Right atrium auricular region (tissue), 2 donors: ENCODE measurements around the gene AIG1. TPM values are rescaled to one million over a fixed set of nuclear protein-coding genes. Genes with fewer than 3 reads are reported as not detected.

Experiments used
- DNase-seq: peaks from one replicate; pipeline ENCODE4 v3.0.0-alpha.2; 2019; ENCODE audit warnings: low spot score
- H3K27ac ChIP-seq, 2 donors: fragments of 200-600 bp; sonication (generic); 1 replicate in 1 of 2; 2 replicates in 1 of 2; pipeline ENCODE4 v1.5.1; 2016 to 2019
- H3K27me3 ChIP-seq, 2 donors: fragments of 200-600 bp; sonication (generic); one replicate each; pipeline versions ENCODE4 v1.5.1 to v1.6.0; 2017 to 2019
- H3K36me3 ChIP-seq: fragments of 200-600 bp; sonication (generic); one replicate; pipeline ENCODE4 v1.5.1; 2016
- H3K4me1 ChIP-seq, 2 donors: fragments of 200-600 bp; sonication (generic); one replicate each; pipeline versions ENCODE4 v1.5.1 to v1.6.0; 2017 to 2019
- H3K4me3 ChIP-seq, 2 donors: fragments of 200-600 bp; sonication (generic); 1 replicate in 1 of 2; 2 replicates in 1 of 2; pipeline ENCODE4 v1.5.1; 2017 to 2019; ENCODE audit warnings: mild to moderate bottlenecking in 1 of 2, moderate library complexity in 1 of 2
- H3K9me3 ChIP-seq, 2 donors: fragments of 200-600 bp; sonication (generic); one replicate each; pipeline ENCODE4 v1.5.1; 2019
- total RNA-seq, 2 donors: library from RNA; depleted of rRNA; stranded (reverse); fragments of >200 nt; gene quantifications; one replicate each; pipeline ENCODE4 v1.1.0, GENCODE V29; 2016
- TF ChIP-seq, protein P1 (sequence below), 2 donors: fragments of 200-600 bp; sonication (generic); IDR thresholded peaks; one replicate each; pipeline ENCODE4 v1.5.1; 2019; ENCODE audit warnings: antibody characterized with exemption in 2 of 2

The AIG1 gene
- total RNA-seq, 2 donors from 2014 or later = 28.6 to 62.6 TPM

GRCh38 chr6:143193571-143194094 is 132.9 kb downstream of the AIG1 start:
- no peak for DNase-seq
- H3K36me3 ChIP-seq = no peaks in the 10 kb centered on the region
- TF ChIP-seq, protein P1, sequence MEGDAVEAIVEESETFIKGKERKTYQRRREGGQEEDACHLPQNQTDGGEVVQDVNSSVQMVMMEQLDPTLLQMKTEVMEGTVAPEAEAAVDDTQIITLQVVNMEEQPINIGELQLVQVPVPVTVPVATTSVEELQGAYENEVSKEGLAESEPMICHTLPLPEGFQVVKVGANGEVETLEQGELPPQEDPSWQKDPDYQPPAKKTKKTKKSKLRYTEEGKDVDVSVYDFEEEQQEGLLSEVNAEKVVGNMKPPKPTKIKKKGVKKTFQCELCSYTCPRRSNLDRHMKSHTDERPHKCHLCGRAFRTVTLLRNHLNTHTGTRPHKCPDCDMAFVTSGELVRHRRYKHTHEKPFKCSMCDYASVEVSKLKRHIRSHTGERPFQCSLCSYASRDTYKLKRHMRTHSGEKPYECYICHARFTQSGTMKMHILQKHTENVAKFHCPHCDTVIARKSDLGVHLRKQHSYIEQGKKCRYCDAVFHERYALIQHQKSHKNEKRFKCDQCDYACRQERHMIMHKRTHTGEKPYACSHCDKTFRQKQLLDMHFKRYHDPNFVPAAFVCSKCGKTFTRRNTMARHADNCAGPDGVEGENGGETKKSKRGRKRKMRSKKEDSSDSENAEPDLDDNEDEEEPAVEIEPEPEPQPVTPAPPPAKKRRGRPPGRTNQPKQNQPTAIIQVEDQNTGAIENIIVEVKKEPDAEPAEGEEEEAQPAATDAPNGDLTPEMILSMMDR (IDR thresholded peaks at IDR 0.05) = no peak
- H3K4me3 ChIP-seq = no peak overlapping the region
- peaks cover 0 to 9% of the 10 kb centered on the region in 2 donors for H3K4me1 ChIP-seq
- H3K9me3 ChIP-seq = no peaks in the 10 kb centered on the region
- H3K27ac ChIP-seq = no peak overlapping the region
- H3K27me3 ChIP-seq = no peaks in the 10 kb centered on the region

DNA sequence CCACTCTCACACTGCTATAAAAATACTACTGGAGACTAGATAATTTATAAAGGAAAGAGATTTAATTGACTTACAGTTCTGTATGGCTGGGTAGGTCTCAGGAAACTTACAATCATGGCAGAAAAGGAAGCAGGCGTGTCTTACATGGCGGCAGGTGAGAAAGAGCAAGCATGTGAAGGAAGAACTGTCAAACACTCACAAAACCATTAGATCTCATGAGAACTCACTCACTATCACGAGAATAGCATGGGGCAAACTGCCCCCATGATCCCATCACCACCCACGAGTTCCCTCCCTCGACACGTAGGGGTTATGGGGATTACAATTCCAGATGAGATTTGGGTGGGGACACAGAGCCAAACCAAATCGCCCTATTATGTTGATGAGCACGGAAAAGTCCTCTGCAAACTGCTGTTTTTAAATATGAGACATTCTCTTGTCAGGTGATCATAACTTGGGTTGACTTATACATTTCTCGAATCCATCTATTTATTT is 133.5 kb downstream of the AIG1 start:
- DNase-seq = no peak
- Histone ChIP-seq H3K4me3 (no peak overlapping the region), H3K4me1 (peaks cover 0 to 9% of the 10 kb centered on the region in 2 donors), H3K36me3 (no peaks in the 10 kb centered on the region), H3K27ac (no peak overlapping the region), H3K9me3 (no peaks in the 10 kb centered on the region), H3K27me3 (no peaks in the 10 kb centered on the region)
- TF ChIP-seq, protein P1 (IDR thresholded peaks at IDR 0.05) = no peak

DNA sequence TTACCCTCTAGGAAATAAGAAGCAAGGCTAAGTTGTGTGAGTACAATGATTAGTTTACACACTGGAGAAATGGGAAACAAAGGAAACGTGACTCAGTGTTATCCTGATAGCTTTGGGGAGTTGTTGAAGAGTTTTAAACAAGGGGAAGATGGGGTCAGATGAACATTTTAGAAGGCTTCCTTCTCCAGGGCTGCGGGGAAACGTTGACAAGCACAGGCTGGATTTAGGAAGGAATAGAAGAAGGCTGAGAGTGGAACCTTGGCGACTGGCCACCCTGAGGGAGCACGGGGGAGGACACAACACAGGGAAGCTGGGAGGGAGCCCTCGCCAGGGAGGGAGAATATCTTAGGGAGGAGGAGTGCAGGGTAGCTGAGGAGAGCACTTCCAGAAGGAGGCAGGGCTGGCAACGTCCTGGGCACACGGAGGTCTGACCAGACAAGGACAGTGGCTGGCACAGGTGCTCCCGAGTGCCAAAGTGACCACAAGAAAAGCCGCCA is 134.7 kb downstream of the AIG1 start:
- Histone ChIP-seq H3K36me3 (no peaks in the 10 kb centered on the region), H3K9me3 (no peaks in the 10 kb centered on the region), H3K4me3 (no peak overlapping the region), H3K4me1 (peaks cover 0 to 9% of the 10 kb centered on the region in 2 donors), H3K27me3 (no peaks in the 10 kb centered on the region), H3K27ac (no peak overlapping the region)
- TF ChIP-seq, protein P1 (IDR thresholded peaks at IDR 0.05) = no peak
- no peak for DNase-seq

DNA sequence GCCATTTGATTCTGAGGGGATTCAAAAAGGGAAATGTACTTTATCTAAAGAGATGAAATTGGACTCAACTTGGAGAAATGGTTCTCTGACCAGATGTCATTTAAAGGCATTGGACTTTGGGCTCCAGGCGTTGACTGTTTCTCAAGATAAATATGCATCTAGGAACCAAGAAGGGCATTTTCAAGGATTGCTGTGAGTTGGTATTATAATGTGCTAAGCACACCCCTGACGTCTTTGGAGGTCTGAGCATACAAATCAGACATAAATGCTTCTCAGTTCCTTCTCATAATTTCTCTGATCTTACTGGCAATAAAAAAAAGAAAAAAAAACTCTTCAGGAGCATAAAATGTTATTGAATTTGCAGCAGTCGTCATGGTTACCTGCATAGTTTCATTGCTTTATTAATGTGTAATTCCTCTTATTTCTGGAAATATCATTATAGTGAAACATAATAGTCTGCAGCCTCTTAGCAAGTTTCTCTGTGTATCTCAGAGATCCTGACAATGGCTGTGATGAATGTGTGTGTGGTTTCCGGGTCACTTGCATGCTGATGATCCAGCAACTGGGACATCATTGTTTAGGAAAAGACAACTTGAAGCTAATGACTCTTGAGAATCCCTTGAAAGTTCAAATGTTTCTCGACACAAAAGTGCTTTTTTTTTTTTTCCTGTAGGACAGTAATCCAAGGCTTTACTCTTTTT is 136.0 kb downstream of the AIG1 start:
- H3K9me3 ChIP-seq = no peaks in the 10 kb centered on the region
- H3K4me1 ChIP-seq = peaks cover 0 to 9% of the 10 kb centered on the region in 2 donors
- TF ChIP-seq, protein P1 (IDR thresholded peaks at IDR 0.05) = no peak
- no peak for DNase-seq
- no peaks in the 10 kb centered on the region for H3K36me3 ChIP-seq
- H3K4me3 ChIP-seq = no peak overlapping the region
- H3K27me3 ChIP-seq = no peaks in the 10 kb centered on the region
- no peak overlapping the region for H3K27ac ChIP-seq

- Histone ChIP-seq H3K27ac (no peak overlapping the region), H3K4me1 (peaks cover 0 to 13% of the 10 kb centered on the region in 2 donors), H3K4me3 (no peak overlapping the region), H3K9me3 (no peaks in the 10 kb centered on the region), H3K27me3 (no peaks in the 10 kb centered on the region), H3K36me3 (no peaks in the 10 kb centered on the region)
- TF ChIP-seq, protein P1 (IDR thresholded peaks at IDR 0.05) = no peak
- DNase-seq = no peak
These were observed 136.7 kb downstream of the AIG1 start for GRCh38 chr6:143197377-143197776.
